Stimulated activated CD8-positive, alpha-beta memory T cell treated with anti-CD3 and anti-CD28 coated beads, Interleukin-4, amount 100 ng/mL, for 48 hours (primary cell): ENCODE results near the gene ZNF438.
"Not testable (repeated sequence)": the region's sequence is repeated elsewhere in the genome, so short reads cannot be mapped to it uniquely, and the experiment has no call there.

ENCODE experiments used
- DNase-seq: peaks from one replicate; pipeline ENCODE4 v3.0.0-alpha.2; 2020

ZNF438 gene

GRCh38 chr10:31031558-31032257 is at the start of gene ZNF438:
Gene ZNF438 (minus strand): TSS chr10:31031865. CDS start chr10:30877034, 154,831 bp downstream.
- peak; percentile 96 for DNase-seq

GRCh38 chr10:31076610-31076988 is 44.9 kb upstream of the ZNF438 start:
- DNase-seq = no peak

GRCh38 chr10:31075881-31076609 is 44.4 kb upstream of the ZNF438 start:
- DNase-seq = no peak

GRCh38 chr10:31075434-31075833 is 43.8 kb upstream of the ZNF438 start:
- no peak for DNase-seq

- DNase-seq = no peak
These were observed 43.0 kb upstream of the ZNF438 start for GRCh38 chr10:31074722-31075086.

- no peak for DNase-seq
These were observed 42.5 kb upstream of the ZNF438 start for GRCh38 chr10:31073996-31074721.

- DNase-seq = no peak
These were observed 41.5 kb upstream of the ZNF438 start for GRCh38 chr10:31073211-31073610.

- no peak for DNase-seq
These were observed 40.8 kb upstream of the ZNF438 start for GRCh38 chr10:31072451-31072850.

GRCh38 chr10:31071232-31072005 is 39.8 kb upstream of the ZNF438 start:
- no peak for DNase-seq

- DNase-seq = no peak
These were observed 39.0 kb upstream of the ZNF438 start for GRCh38 chr10:31070691-31071090.

- no peak for DNase-seq
These were observed 38.4 kb upstream of the ZNF438 start for GRCh38 chr10:31070025-31070424.

GRCh38 chr10:31069411-31069810 is 37.7 kb upstream of the ZNF438 start:
- DNase-seq = no peak

GRCh38 chr10:31064348-31064747 is 32.7 kb upstream of the ZNF438 start:
- no peak for DNase-seq

- no peak for DNase-seq
These were observed 32.2 kb upstream of the ZNF438 start for GRCh38 chr10:31063841-31064240.

- DNase-seq = no peak
These were observed 31.2 kb upstream of the ZNF438 start for GRCh38 chr10:31062856-31063255.

- DNase-seq = no peak
These were observed 30.3 kb upstream of the ZNF438 start for GRCh38 chr10:31061941-31062340.

- no peak for DNase-seq
These were observed 27.4 kb upstream of the ZNF438 start for GRCh38 chr10:31058795-31059703.

GRCh38 chr10:31056678-31057077 is 25.0 kb upstream of the ZNF438 start:
- DNase-seq = not testable (repeated sequence)

GRCh38 chr10:31055573-31056251 is 24.0 kb upstream of the ZNF438 start:
- DNase-seq = no peak

- DNase-seq = no peak
These were observed 20.0 kb upstream of the ZNF438 start for GRCh38 chr10:31051703-31052102.

- no peak for DNase-seq
These were observed 11.0 kb upstream of the ZNF438 start for GRCh38 chr10:31042670-31043069.
